Activated T-helper 1 cell treated with Interleukin-2 at 50 U/mL for 16 hours (primary cell): ENCODE data around the gene CNTNAP5.
"Not testable (repeated sequence)": the region's sequence is repeated elsewhere in the genome, so short reads cannot be mapped to it uniquely, and the experiment has no call there.

Experiments
- DNase-seq: peaks from one replicate; pipeline ENCODE4 v3.0.0-alpha.2; 2020; ENCODE audit warnings: low read depth

The CNTNAP5 gene

DNA sequence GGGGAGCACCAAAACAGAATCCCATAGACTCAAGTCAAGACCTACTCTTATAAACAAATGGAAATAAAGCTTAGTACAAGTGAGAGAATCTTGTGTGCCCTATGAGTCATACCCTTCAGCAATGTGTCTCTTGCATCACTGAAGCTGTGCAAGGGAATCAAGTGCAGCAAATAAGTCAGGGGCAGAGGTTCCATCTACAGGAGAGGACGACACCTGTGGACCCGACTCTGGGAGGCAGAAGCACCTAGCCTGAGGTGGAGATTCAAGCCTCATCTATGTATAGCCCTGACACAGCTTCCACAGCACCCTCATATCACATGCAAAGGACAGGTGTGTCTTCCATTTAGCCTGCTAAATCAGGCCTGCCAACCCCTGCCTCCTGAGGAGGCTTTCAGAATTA lies 298.2 kb downstream of the CNTNAP5 start:
- DNase-seq, result no peak

DNA sequence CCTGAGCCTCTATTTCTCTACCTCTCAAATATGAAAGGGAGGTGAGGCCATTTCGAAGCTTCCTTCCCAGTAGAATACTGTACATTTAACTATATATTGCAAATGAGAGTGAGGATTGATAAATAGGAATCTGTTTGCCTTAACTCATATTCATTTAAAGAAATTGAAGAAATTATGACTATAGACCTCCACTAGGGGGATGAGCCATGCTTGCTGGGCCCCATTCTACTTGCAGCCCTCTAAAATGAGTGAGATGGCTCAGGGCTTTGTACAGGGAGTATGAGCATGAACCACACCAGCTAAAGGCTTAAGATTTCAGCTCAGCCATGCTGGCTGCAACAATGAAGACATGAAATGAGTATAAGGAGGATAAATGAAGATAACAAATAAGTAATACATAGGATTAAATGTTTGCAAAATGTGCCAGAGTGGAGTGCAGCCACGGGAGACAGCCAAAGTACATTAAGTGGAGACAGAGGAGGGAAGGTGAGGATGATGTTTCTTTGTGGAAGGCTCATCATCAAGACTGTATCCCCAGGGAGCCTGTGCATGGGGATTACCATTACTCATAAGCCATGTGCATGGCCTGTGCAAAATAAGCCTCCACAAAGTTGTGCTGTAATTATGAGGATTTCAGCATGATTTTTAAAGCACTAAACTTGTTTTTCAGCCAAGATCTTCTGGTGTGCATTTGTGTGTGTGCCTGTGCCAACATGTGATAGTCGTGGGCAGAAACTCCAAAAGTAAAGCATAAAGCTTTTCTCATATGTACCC lies 300.8 kb downstream of the CNTNAP5 start:
- no peak for DNase-seq

GRCh38 chr2:124327303-124327702 lies 302.2 kb downstream of the CNTNAP5 start:
- no peak for DNase-seq

DNA sequence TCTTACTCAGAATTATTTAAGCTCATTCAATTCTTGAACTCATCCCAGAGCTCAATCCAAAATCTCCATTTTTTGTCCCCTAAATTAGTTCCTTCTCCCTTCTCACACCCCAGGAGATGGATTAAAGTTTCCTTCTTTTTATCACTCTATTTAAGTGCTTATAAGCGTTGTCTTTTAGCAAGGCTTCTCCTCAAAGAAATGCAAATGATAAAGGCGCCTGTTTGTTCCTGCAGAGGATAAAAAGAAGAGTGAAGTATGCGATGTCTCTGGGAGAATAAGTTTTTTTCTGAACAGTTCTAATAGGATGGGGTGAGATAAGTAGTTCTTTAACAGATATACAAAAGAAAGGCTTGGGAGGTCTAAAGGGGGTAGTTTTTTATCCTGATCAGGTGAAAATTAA lies 303.3 kb downstream of the CNTNAP5 start:
- DNase-seq, result no peak

- no peak for DNase-seq
These were observed 308.7 kb downstream of the CNTNAP5 start for GRCh38 chr2:124333784-124334183.

GRCh38 chr2:124335058-124335457 lies 310.0 kb downstream of the CNTNAP5 start:
- DNase-seq, result no peak

DNA sequence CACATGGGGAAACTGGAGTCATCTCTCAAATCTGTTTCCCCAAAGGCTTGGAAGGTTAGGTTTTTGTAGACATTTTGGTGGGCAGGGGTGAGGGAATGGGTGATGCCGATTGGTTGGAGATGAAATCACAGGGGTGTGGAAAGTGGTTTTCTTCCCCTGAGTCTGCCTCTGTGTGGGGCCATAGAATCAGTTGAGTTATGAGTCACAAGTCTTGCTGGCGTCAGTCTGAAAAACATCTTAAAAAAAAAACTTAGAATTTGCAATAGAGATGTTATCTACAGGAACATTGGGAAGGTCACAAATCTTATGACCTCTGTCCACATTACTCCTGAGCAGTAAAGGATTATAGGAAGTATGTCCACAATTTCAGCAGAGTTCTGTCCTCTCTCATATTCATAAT lies 314.6 kb downstream of the CNTNAP5 start:
- DNase-seq, result no peak

DNA sequence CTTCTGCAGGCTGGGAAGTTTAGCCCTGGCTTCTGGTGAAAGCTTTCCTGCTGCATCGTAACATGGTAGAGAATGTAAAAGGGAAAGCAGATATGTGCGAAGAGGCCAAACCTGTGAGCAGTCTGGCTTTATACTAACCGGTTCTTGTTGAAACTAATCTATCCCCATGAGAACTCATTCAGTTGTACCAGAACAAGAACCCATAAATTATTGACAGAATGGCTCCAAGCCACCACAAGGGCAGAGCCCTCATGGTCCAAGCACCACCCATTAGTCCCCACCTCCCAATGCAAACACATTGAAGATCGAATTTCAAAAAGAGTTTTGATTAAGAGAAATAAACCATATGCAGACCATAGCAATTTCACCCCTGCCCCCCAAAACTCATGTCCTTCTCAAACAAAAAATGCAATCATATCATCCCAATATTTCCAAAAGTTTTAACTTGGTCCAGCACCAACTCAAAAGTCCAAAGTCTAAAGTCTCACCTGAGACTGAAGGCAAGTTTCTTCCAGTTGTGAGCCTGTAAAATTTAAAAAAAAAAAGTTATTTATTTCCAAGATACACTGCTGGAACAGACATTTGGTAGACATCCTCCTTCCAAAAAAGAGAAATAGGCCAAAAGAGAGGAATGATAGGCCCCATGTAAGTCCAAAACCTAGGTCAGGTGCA lies 318.9 kb downstream of the CNTNAP5 start:
- DNase-seq, result no peak

- no peak for DNase-seq
These were observed 322.1 kb downstream of the CNTNAP5 start for GRCh38 chr2:124347209-124347608.

GRCh38 chr2:124353656-124354055 lies 328.6 kb downstream of the CNTNAP5 start:
- no peak for DNase-seq

GRCh38 chr2:124354466-124354865 lies 329.4 kb downstream of the CNTNAP5 start:
- DNase-seq, result no peak

GRCh38 chr2:124361966-124362365 lies 336.9 kb downstream of the CNTNAP5 start:
- not testable (repeated sequence) for DNase-seq

DNA sequence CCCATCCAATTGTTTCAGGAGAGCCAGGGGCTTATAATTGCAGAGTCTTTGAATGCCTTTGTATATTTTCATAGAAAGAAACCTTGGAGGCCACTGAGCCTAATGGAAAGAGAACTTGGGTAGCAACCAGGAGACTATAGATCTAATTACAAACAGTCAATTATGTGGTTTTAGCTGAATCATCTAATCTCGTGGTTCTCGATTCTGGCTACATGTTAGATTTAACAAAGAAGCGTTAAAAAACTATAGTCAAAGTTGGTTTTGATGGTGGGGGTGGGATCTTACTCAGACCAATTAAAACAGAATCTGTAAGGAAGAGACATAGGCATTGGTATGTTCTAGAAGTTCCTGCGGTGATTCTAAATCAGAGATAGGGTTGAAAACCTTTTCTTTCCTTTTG lies 344.1 kb downstream of the CNTNAP5 start:
- DNase-seq, result no peak

GRCh38 chr2:124380221-124380749 lies 355.2 kb downstream of the CNTNAP5 start:
- DNase-seq, result no peak

- DNase-seq, result no peak
These were observed 357.1 kb downstream of the CNTNAP5 start for GRCh38 chr2:124382067-124382618.

DNA sequence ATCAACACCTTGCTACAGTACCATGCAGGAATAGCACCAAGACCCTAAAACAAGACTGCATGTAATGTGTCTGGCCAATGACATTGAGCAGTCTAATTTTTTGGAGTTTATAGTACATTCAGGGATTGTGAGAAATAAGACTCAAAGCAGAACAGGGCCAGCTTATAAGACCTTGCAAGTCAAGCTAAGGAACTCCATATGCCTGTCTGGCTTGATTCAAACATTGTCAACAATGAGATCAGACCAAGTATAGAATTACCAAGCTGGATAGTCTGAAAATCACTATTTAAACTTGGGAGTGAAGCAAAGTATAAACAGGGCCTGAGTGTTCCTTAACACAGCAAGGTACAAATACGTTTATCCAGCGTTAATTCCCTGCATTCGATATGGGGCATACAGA lies 370.9 kb downstream of the CNTNAP5 start:
- DNase-seq, result no peak

- no peak for DNase-seq
These were observed 377.2 kb downstream of the CNTNAP5 start for GRCh38 chr2:124402274-124402673.

DNA sequence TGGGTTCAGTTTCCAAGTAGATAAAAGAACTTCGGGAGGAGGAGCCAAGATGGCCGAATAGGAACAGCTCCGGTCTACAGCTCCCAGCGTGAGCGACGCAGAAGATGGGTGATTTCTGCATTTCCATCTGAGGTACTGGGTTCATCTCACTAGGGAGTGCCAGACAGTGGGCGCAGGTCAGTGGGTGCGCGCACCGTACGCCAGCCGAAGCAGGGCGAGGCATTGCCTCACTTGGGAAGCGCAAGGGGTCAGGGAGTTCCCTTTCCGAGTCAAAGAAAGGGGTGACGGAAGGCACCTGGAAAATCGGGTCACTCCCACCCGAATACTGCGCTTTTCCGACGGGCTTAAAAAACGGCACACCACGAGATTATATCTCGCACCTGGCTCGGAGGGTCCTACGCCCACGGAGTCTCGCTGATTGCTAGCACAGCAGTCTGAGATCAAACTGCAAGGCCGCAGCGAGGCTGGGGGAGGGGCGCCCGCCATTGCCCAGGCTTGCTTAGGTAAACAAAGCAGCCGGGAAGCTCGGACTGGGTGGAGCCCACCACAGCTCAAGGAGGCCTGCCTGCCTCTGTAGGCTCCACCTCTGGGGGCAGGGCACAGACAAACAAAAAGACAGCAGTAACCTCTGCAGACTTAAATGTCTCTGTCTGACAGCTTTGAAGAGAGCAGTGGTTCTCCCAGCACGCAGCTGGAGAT lies 382.9 kb downstream of the CNTNAP5 start:
- DNase-seq, result not testable (repeated sequence)

- DNase-seq, result no peak
These were observed 399.0 kb downstream of the CNTNAP5 start for GRCh38 chr2:124424074-124424473.

GRCh38 chr2:124426122-124426521 lies 401.0 kb downstream of the CNTNAP5 start:
- no peak for DNase-seq

- no peak for DNase-seq
These were observed 401.5 kb downstream of the CNTNAP5 start for GRCh38 chr2:124426625-124427024.

GRCh38 chr2:124437811-124438210 lies 412.7 kb downstream of the CNTNAP5 start:
- DNase-seq, result no peak
